ENCODE data around the gene TMEM190.

DNA sequence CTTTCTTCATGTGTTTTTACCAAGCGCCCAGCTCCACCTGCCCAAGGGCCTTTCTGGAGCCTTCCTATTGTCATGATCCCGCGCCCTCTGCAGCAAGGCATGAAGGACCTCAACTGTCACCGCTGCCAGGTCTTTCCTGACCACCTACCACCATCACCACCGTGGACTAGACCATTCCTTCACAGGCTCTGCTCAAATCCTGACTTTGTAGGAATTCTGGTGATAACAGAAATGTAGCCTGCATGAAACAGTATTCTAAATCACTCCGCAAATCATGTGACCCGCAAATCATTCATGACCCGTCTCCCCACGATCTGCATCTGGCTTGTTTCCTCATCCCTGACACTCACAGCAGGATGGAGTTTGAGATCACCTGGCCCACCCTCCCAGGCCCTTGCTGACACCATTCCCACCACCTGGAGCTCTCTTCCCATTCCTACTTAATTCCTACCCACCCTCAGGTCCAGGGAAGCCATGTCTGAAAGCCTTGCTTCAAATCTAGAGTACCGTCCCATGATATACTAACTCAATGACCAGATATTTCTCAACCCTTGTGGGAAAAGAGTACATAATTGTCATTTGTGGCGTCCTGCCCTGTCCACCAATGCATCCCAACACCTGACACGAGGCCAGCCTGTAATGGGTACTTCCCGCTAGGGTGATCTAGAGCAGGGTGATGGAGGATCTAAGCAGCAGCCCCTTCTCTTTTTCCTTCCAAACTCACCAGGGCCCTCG, 29.6 kb downstream of the TMEM190 start:
- TF ChIP-seq RFX5 (IDR thresholded peaks at IDR 0.05; ENCODE audit: low read depth, low read length) = no peak
- TF ChIP-seq FOXK1 (CRISPR knock-in tag; IDR thresholded peaks at IDR 0.05; ENCODE audit: borderline replicate concordance) = peak; percentile 13; the same call in 1 of the 2 replicates
- TF ChIP-seq, protein P1, sequence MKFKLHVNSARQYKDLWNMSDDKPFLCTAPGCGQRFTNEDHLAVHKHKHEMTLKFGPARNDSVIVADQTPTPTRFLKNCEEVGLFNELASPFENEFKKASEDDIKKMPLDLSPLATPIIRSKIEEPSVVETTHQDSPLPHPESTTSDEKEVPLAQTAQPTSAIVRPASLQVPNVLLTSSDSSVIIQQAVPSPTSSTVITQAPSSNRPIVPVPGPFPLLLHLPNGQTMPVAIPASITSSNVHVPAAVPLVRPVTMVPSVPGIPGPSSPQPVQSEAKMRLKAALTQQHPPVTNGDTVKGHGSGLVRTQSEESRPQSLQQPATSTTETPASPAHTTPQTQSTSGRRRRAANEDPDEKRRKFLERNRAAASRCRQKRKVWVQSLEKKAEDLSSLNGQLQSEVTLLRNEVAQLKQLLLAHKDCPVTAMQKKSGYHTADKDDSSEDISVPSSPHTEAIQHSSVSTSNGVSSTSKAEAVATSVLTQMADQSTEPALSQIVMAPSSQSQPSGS (CRISPR knock-in tag; IDR thresholded peaks at IDR 0.05) = no peak
- no peak for TF ChIP-seq ZBTB11 (CRISPR knock-in tag; IDR thresholded peaks at IDR 0.05)
- no peak for TF ChIP-seq EP300 (IDR thresholded peaks at IDR 0.05; ENCODE audit: low read length)
- no peak for TF ChIP-seq ZNF232 (CRISPR knock-in tag; IDR thresholded peaks at IDR 0.05)
- TF ChIP-seq NR3C1 (CRISPR knock-in tag; IDR thresholded peaks at IDR 0.05) = no peak

Measured in K562 (cell line).